Stimulated activated CD8-positive, alpha-beta memory T cell treated with anti-CD3 and anti-CD28 coated beads, Interleukin-15, amount 100 ng/mL, for 48 hours (primary cell): ENCODE data around the gene OAT.

Source experiments
- DNase-seq, 2 donors: peaks; one replicate each; pipeline ENCODE4 v3.0.0-alpha.2; 2020; ENCODE audit warnings: low read depth in 2 of 2

Gene OAT

DNA sequence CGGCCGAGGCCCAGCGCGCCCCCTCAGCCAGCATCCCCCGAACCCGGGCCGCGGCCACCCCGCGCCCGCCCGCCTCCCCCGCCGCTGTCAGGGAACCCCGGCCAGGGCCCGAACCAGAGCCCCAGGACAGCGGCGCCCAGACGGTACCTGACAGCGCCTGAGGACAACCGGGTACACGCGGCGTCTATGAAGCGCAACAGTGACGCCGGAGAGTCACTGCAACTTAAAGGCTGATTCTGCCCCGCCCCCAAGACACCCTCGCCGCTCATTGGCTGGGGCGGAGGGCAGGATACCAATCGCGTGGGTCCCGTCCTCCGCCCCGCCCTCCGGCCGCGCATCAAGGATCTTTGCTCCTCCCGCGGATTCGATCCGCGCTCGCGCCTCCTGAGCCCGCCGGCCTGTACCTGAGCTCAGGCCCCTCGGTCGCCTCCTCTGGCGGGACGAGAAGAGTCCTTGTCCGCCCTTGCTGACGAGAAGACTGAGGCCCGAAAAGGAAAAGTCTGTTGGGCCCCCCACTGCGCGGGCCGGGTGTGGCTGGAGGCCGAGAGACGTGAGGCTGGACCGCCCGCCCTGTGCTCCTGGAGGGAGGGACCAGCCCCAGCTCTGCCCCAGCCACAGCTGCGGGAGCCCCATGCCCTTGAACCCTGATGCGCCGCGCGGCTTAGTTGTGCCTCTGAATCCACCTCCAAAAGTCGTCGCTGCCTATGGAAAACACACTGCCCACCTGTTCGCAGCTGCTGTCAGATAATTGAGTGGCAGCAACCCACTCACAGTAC is at the start of gene OAT:
TSS of gene OAT (minus strand) at position 198 of the 776 bp plus-strand sequence. CDS start 6,752 bp downstream, outside the sequence.
- peak; percentile 92 to 93 for DNase-seq

DNA sequence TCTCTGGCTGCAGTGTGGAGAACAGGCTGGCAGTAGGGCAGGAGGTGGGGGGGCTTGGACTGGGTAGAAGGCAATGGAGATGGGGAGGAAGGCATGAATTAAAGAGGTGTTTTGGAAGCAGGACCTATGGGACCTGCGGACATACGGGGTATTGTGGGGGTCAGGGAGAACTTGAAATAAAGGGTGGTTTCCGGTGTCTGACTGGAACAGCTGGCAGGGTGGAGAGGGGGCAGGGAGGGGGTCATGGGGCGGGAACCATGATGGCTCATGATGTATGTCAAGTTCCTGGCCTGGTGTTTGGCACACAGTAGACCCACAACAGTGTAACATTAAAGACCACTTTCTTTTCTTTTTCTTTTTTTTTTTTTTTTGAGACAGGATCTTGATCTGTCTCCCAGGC is 48.4 kb upstream of the OAT start:
- DNase-seq, result no peak

DNA sequence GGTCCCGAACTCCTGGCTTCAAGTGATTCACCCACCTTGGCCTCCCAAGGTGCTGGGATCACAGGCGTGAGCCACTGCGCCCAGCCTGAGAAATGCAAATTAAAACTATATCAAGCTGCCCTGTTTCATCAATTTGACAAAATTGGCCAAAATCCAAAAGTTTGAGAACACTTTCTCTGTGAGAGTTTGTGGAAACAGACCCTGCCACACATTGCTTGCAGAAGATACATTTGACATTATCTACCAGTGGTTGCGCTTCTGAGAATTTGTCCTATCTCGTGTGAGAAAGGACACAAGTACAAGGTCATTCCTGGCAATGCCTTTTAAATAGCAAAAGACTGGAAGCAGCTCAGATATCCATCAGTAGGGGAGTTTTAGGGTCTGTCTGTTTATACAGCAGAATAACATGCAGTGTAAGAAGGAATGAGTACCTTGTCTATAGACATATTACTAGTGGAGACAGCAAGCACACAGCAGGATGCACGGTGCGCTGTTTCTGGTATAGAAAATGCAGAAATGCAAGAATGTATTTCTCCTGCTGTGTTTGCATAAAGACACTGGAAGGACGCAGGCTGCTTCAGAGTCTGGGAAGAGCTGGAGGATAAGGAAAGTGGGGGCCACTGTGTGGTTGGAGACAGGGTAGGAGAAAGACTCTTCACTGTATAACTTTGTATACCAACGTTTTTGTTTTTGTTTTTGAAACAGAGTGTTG is 47.2 kb upstream of the OAT start:
- DNase-seq, result no peak

DNA sequence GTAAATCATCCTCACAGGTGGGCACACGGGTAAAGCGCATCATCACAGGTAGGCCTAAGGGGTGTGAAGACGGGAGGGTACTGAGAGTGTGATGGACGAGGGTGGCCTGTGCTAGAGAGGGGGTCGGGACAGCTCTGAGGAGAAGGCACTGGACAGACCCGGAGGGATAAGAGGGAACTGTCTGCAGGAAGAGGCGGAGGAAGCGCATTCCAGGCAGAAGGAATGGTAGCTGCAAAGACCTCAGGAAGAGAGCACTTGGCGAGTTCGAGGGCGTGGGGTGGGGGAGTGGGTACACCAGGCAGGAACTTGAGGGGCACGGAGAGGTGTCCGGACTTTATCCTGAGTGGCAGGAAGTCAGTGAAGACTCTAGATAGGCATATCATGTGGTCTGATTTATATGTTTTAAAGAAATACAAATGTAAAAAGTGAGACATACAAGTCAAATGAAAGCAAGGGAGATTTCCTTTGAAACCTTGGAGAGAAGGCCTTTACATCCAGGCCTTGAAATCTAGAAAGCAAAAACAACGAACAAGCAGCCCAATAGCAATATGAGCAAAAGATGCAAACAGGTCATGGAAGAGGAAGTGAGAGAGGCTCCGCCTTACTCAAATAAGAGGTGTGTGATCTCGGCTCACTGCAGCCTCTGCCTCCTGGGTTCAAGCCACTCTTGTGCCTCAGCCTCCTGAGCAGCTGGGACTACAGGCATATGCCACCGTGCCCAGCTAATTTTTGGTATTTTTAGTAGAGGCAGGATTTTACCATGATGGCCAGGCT is 46.5 kb upstream of the OAT start:
- no peak for DNase-seq

DNA sequence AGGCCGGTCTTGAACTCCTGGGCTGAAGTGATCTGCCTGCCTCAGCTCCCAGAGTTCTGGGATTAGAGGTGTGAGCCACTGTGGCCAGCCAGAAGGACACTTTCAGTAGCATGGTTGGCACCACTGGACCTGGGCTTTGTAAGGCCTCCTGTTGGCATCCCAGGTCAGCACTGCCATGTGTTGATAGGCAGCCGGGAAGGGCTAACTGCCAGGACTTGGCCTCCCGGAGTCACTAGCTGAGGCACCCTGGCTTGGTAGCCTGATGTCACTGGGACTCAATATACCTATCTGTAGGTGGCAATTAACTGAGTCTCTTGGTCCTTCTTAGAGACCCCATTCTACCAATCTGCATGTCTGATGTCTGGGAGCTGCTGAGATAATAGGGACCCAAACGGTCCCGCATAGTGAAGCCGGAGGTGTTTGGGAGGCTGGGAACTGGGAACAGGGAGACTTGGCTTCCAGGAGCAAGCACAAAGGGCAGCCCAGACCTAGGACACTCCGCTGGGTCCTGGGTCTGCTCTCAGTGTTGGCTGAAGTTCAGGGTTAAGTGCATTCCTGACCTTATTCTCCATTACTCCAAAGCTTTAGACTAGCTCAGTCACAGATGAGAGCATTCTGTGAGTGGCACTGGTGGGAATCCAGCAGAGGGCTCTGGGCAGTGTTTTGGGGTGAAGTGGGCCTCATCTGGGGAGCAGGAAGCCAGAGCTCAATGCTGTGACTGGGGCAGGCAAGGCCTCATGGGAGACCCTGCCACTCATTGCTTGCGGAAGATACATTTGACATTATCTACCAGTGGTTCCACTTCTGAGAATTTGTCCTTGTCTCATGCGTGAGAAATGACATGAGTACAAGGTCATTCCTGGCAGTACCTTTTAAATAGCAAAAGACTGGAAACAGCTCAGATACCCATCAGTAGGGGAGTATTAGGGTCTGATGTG is 45.6 kb upstream of the OAT start:
- no peak for DNase-seq

DNA sequence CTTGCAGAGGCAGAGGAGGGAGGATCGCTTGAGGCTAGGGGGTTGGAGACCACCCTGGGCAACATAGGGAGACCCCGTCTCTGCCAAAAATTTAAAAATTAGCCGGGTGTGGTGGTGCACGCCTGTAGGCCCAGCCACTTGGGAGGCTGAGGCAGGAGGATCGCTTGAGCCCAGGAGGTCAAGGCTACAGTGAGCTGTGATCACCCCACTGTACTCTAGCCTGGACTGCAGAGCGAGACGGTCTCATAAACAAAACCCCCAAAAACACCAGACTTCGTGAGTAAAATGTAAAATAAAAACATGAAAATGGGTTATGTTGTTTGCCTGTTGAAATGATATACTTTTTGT is 43.6 kb upstream of the OAT start:
- DNase-seq, result no peak

DNA sequence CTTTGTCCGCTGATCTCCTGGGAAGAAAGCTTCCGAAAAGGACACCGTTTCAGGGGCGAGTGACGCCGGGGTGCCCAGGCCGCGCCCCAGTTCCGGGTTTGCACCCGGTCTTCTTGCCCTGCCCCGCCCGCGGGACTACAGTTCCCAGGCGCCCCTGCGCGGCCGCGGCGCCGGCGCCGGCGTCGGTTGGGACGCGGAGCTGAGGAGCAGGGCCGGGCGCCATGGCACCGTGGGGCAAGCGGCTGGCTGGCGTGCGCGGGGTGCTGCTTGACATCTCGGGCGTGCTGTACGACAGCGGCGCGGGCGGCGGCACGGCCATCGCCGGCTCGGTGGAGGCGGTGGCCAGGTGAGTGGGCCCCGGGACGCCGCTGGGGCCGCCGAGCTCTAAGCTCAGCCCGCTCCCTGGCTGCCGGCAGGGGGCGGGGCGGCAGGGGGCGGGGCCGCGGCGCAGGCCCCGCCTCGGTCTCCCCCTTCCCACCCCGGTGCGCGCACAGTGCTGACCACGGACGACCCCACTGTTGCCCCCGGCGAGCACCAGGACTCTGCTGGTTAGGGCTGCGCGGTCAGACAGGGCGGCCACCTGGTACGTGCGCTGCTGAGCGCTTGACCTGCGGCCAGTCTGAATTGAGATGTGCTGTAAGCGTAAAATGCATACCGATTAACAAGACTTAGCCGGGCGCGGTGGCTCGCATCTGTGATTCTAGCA is 43.1 kb upstream of the OAT start, which contains the start of gene LHPP:
TSS of gene LHPP (plus strand) at position 182 of the 706 bp plus-strand sequence. CDS start at position 222, 40 bp downstream.
- peak; percentile 80 to 83 for DNase-seq

DNA sequence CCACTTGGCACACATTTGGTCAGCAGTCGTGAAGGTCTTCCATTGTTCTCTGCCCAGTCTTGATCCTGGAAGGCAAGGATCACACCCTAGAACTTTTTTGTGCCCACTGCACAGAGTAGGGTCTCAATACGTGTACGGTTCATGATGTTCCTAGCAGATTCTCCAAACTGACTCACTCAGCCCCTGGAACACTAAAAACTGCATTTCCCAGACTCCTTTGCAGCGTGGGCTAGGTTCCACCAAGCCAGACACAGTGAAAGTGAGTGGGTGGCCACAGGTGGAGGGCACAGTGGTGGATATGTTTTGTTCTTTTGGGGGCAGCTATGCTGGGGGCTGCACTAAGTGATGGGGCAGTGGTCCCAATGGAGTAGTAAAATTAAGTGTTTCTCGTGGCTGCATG is 41.4 kb upstream of the OAT start:
- DNase-seq, result no peak

DNA sequence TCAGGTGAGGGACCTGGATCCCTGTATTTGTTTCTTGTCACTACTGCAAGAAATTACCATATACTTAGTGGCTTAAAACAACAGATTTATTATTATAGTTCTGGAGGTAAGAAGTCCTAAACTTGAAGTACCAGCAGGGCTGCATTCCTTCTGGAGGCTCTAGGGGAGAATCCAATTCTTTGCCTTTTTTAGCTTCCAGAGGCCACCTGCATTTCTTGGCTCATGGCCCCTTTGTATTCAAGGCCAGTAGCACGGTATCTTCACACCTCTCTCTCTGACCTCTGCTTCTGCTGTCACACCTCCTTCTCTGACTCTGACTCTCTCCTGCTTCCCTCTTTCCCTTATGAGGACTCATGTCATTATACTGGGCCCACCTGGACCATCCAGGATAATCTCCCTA is 40.7 kb upstream of the OAT start:
- no peak for DNase-seq

DNA sequence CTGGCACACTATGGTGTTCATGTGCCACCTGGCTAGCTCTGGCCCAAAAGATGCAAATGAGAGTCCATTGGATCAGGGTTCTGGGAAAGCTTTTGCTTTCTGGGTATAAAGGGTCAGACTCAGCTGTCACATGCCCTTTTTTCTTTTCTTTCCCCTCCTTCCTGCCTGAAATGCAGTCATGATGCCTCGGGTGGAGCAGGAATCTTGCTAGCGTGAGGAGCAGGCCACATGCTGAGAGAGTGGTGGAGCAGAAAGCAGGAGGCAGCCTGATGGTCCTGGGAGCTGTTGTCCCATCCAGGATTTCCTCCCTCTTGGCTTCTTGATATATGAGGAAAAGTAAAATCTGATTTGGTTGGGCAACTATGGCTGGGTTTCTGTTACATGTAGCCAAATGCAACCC is 40.2 kb upstream of the OAT start:
- DNase-seq, result no peak

DNA sequence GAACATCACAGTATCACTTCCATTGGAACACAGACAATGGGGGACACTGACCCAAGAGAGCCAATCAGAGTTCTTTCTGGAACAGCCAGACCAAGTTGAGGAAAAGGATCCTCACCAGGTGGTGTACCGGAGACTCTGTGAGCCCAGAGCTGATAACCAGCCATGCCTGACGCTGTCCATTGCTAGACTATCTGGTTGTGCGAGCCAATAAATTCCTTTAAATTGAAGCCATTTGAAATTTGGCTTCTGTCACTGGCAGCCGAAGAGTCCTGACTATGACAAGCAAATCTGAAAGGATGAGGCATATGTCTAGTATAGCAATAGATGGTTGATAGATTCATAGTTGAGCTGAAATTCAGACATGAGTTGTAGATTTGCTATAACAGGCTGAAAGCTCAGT is 39.8 kb upstream of the OAT start:
- no peak for DNase-seq

DNA sequence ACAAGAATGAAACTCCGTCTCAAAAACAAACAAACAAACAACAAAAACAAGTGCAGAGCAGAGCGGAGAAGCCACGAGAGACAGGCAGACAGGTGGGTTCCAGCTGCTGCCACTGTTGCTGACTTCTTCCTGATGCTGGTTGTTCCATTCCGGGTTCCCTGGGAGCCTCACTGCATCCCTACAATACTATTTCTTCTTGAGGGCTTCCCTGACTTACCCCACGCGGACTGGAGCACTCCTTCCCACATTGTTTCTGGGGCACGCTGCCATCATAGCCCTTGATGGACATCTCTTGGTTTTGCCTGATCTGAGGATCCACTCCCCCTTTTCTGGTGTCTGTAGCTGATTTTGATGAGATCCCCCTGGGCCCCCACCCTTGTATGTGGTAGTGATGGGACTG is 36.7 kb upstream of the OAT start:
- no peak for DNase-seq

DNA sequence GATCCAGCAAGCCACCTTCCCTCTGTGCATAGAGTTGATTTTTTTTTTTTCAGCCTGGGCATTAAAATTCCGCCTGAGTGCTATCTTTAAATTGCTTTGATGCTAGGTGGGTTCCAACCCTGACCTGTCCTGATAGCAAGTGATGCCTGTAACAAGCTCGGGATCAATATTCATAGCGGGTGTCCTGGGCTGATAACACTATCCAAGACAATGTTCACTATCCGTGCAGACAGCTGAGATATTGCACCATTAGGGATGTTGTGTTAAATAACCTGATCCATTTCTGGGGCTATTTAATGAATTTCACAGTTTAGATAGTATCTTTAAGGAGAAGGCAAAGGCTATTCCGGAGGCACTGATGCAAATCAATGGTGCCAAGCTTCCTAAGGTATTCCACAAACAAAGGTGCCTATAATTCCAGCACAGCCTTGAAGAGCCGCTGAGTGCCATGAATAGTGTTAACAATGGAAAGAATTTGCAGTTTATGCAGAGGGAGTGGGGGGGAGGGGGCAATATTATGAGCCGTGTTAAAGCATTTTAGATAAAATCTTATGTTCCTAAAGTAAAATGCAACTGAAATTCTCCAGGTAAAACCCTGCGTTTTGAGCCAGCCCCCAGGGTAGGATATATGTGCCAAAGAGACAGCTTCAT is 35.4 kb upstream of the OAT start:
- DNase-seq, result no peak

DNA sequence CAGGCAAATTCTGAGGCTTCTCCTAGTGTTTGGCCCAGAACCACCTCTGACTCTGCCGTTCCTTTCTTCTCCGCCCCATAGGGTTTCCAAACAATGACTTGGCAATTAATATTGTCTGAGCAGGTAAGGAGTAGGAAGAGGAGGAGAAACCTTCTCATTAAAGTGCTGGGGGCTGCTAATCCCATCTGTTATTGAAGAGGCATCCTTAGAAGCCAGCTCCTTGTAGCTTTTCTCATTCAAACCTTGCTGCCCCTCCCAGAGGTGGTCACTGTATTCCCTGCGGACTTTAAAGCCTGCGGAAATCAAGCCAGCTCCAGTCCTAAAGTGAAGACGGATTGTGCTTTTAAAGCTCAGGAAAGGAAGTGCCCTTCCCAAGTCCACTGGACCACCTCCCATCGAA is 32.6 kb upstream of the OAT start:
- no peak for DNase-seq

DNA sequence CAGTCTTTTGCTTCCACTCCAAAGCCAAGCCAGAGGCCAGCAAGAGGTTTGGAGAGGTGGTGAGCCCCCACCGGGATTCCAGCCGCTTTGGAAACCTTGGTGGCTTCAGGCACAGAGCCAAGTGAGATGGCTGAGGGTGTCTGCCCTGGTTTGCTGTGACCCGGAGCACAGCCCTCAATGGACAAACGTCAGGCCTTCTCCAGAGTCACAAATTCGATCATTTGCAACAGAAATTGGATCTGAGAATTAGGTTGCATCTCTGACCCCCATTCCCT is 32.0 kb upstream of the OAT start:
- no peak for DNase-seq

DNA sequence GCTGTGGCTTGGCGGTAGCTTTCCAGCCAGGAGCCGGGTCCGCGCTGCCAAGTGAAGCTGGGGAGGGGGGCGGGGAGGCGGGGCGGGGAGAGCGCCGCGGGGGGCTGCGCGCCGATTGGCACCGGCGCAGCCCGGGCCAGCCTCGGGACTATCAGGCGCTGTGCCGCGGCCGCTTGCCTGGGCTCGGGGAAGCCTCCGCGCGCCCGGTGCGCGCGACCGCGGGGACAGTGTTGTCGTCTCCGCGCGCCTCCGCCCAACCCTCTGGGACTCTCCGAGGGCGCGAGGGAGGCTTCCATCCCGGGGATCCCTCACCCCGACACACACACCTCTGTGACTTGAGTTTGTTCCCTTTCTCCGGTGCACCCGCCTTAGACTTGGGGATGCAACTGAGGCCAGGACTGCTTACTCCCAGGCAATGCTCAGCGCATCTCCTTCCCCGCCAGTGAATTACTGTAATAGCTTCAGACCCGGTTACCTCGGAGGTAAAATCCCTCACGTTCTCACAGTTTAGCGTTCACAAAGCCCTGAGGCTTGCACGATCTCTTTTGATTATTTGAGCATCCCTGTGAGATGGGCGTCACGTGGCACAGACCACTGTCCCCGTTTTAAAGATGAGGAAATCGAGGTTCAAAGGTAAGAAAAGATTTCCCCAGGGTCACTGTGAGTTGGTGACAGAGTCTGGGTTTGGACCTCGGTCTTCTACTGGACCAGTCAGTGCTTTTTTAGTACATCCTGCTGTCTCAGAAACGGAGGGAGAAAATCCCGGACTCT is 31.5 kb upstream of the OAT start, which contains the start of gene NKX1-2:
TSS of gene NKX1-2 (minus strand) at position 24 of the 771 bp plus-strand sequence. CDS start 92 bp downstream, outside the sequence.
- DNase-seq, result no peak

DNA sequence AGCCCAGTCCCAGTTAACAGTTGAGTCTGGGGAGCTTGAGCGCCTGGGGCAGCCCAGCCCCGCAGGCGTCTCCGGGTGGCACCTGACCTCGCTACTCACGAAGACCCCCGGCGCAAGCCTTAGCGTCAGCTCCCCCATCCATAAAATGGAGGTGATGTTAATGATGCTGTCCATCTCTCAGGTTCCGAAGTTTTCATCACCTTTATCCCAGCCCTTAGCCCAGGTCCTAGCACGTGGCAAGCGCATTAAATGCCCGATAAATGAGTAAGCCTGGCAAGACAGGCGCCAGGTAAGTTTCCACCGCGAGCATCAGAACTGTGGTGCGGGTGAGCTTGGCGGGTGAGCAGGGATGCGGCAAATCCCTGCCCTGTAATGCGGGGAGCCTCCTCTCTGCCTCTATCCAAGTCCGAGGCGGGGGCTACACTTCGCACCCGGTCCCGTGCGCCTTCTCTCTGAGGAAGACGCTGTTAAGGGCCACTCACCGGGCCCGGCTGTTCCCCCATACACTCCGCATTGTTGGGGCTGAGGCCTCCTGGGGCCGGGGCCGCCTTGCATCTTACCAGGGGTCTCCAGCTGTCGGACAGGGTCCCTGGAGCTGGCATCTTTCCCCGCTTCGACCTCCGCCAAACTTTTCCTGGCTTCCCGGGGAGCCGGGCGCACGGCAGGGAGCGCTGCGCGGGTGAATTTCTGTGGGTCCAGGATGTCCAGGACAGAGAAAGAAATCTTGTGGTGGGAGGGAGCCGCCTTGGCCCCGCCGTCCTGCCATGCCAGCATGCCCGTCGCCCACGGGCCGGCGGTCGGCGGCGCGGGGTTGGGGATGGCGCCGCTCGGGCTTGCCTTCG is 30.7 kb upstream of the OAT start:
- DNase-seq, result no peak

DNA sequence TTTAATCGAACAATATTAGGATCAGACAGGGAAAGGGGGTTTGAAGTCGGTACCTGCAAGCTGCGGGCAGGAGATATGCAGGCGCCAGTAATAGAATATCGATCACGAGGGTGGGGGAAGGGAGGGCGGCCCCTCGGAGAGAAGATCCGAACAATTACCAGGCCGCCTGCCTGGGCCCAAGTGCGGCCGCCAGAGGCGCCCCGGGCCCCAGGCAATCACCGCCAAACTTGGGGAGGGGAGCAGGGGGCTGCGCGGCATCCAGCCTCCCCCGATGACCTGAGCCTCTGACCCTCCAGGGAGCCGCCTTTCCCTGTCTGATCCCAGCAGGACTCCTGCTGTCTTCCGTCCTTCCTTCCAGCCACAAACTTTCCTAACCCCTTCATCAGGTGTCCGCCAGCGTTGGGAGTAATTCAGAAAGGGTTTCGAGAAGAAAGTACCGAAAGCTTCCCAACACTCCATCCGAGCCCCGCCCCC is 30.0 kb upstream of the OAT start:
- no peak for DNase-seq
